AG04450 (cell line): ENCODE measurements around the gene ANKRD52. TPM values are rescaled to one million over a fixed set of nuclear protein-coding genes. Genes with fewer than 3 reads are reported as not detected.
"Not testable (repeated sequence)": the region's sequence is repeated elsewhere in the genome, so short reads cannot be mapped to it uniquely, and the experiment has no call there.

Experiments
- CTCF ChIA-PET: fragments of 300-600, 350-600 bp; formaldehyde crosslinking; extraction: SDS; loops from one replicate; lab custom pipeline; 2022; ENCODE audit warnings: antibody characterized with exemption, inconsistent platforms; lab: Charles Lee
- POLR2A ChIA-PET: fragments of 350-600 bp; formaldehyde crosslinking; extraction: SDS; loops from one replicate; lab custom pipeline; 2021; ENCODE audit warnings: antibody characterized with exemption, inconsistent platforms; lab: Yijun Ruan, JAX
- DNase-seq: peaks from one replicate; pipeline ENCODE4 v3.0.0-alpha.2; 2011; ENCODE audit warnings: low read depth, low spot score
- H3K27ac ChIP-seq: one replicate; pipeline ENCODE4 v1.5.1; 2012; ENCODE audit warnings: low read depth, low read length, control low read depth
- H3K27me3 ChIP-seq: one replicate; pipeline ENCODE4 v1.6.0; 2012; ENCODE audit warnings: low read length; ENCODE audit not compliant: control insufficient read depth, insufficient read depth
- H3K4me3 ChIP-seq: 2 replicates; pipeline ENCODE4 v1.5.1; 2011; ENCODE audit warnings: mild to moderate bottlenecking, low read depth, low read length, control low read depth
- H3K9me3 ChIP-seq: 2 replicates; pipeline ENCODE4 v1.5.1; 2012; ENCODE audit warnings: low read length; ENCODE audit not compliant: control insufficient read depth, insufficient read depth
- CTCF ChIP-seq: IDR thresholded peaks from 2 replicates; pipeline ENCODE4 v1.5.1; 2011; ENCODE audit warnings: low read depth, low read length, control low read depth, inconsistent platforms
- polyA plus RNA-seq: library from polyadenylated mRNA; depleted of rRNA; stranded (reverse); fragments of >200 nt; gene quantifications from 2 replicates; pipeline ENCODE4 v1.2.3, GENCODE V29; 2011

The ANKRD52 gene
- polyA plus RNA-seq, 1 experiment: 16.0 TPM

GRCh38 chr12:56286044-56286830 lies 28.1 kb upstream of the ANKRD52 start:
- no peak for TF ChIP-seq CTCF
- no peaks in the 10 kb centered on the region for H3K27me3 ChIP-seq
- CTCF ChIA-PET: interaction anchor here (0.5 to 2.7 kb wide), 7 partner anchors 13 to 232 kb away, joined by 3 to 21 read pairs (median 5); partner anchors contain the start of gene PAN2
- H3K4me3 ChIP-seq: no peak overlapping the region
- no peaks in the 10 kb centered on the region for H3K9me3 ChIP-seq
- POLR2A ChIA-PET: interaction anchor here (0.7 to 0.9 kb wide), 2 partner anchors 14 to 244 kb away, joined by 3 to 4 read pairs; partner anchors contain the start of gene CS
- DNase-seq: no peak
- no peak overlapping the region for H3K27ac ChIP-seq

GRCh38 chr12:56284263-56284662 lies 26.1 kb upstream of the ANKRD52 start:
- DNase-seq, H3K9me3 ChIP-seq, POLR2A ChIA-PET, CTCF ChIA-PET, H3K4me3 ChIP-seq, H3K27me3 ChIP-seq, H3K27ac ChIP-seq: not testable (repeated sequence)

GRCh38 chr12:56282579-56282978 lies 24.4 kb upstream of the ANKRD52 start:
- Histone ChIP-seq H3K27me3 (no peaks in the 10 kb centered on the region), H3K9me3 (no peaks in the 10 kb centered on the region), H3K4me3 (no peak overlapping the region), H3K27ac (no peak overlapping the region)
- ChIA-PET POLR2A (no interaction called here), CTCF (no interaction called here)
- TF ChIP-seq CTCF: no peak
- no peak for DNase-seq

- CTCF ChIA-PET: no interaction called here
- H3K9me3 ChIP-seq: no peaks in the 10 kb centered on the region
- no peak for TF ChIP-seq CTCF
- no peak for DNase-seq
- no peaks in the 10 kb centered on the region for H3K27me3 ChIP-seq
- H3K4me3 ChIP-seq: no peak overlapping the region
- H3K27ac ChIP-seq: no peak overlapping the region
- POLR2A ChIA-PET: no interaction called here
Measured at GRCh38 chr12:56282030-56282429, 23.8 kb upstream of the ANKRD52 start.

- no peaks in the 10 kb centered on the region for H3K27me3 ChIP-seq
- H3K9me3 ChIP-seq: no peaks in the 10 kb centered on the region
- H3K4me3 ChIP-seq: no peak overlapping the region
- no peak for DNase-seq
- CTCF ChIA-PET: no interaction called here
- POLR2A ChIA-PET: interaction anchor here (0.6 kb wide), 1 partner anchor 40 kb away, joined by 9 read pairs; no protein-coding TSS in a partner anchor
- no peak for TF ChIP-seq CTCF
- no peak overlapping the region for H3K27ac ChIP-seq
Measured at GRCh38 chr12:56280849-56281248, 22.7 kb upstream of the ANKRD52 start.
